ENCODE results near the gene SORCS2.

- TF ChIP-seq GATA2 (IDR thresholded peaks at IDR 0.05; ENCODE audit: low read depth, low read length) (0 out of 2 replicates have a peak, but pooled peaks have one; percentile 18), GATA3 (IDR thresholded peaks at IDR 0.05; ENCODE audit: low read depth, low read length) (no peak)
These were observed 327.5 kb downstream of the SORCS2 start for GRCh38 chr4:7519638-7520376.

Measured in SH-SY5Y (cell line).